HL-60 (cell line): ENCODE results near the gene ST8SIA4.

ENCODE experiments used
- DNase-seq, 2 experiments: peaks; one replicate each; pipeline ENCODE4 v3.0.0-alpha.2; 2010 to 2020; ENCODE audit warnings: low read depth in 1 of 2, low spot score in 1 of 2
- H3K27ac ChIP-seq: fragments of 250-450 bp; sonication (Bioruptor Pico); replicated peaks from 2 replicates; pipeline ENCODE4 v1.5.1; 2020; ENCODE audit warnings: mild to moderate bottlenecking, moderate library complexity
- H3K27me3 ChIP-seq: fragments of 250-450 bp; sonication (Bioruptor Pico); 2 replicates; pipeline ENCODE4 v1.5.1; 2021; ENCODE audit warnings: mild to moderate bottlenecking, moderate library complexity; ENCODE audit not compliant: insufficient read depth, poor library complexity, severe bottlenecking
- H3K4me3 ChIP-seq: replicated peaks from 2 replicates; pipeline ENCODE4 v1.5.1; 2011; ENCODE audit warnings: mild to moderate bottlenecking, control low read depth, low read length; ENCODE audit not compliant: insufficient read depth
- CTCF ChIP-seq: IDR thresholded peaks from one replicate; pipeline ENCODE4 v1.5.1; 2011; ENCODE audit warnings: low read length, control low read depth, inconsistent platforms; ENCODE audit not compliant: insufficient read depth
- GABPA ChIP-seq: IDR thresholded peaks from 2 replicates; pipeline ENCODE4 v1.6.1; 2012; ENCODE audit warnings: low read depth
- POLR2AphosphoS5 ChIP-seq: IDR thresholded peaks from 2 replicates; pipeline ENCODE4 v1.6.1; 2012; ENCODE audit warnings: low read depth
- REST ChIP-seq: IDR thresholded peaks from 2 replicates; pipeline ENCODE4 v1.6.1; 2012; ENCODE audit warnings: low read depth; ENCODE audit not compliant: insufficient replicate concordance
- SPI1 ChIP-seq: IDR thresholded peaks from 2 replicates; pipeline ENCODE4 v1.6.1; 2012; ENCODE audit warnings: low read depth, mild to moderate bottlenecking, borderline replicate concordance
- long read RNA-seq: library from polyadenylated mRNA; unstranded; transcript quantifications from one replicate; pipeline ENCODE4 v2.0.0, GENCODE V29; 2020

ST8SIA4 gene
- long read RNA-seq, full-length matches to known transcripts = 35 of 67 reads
- long read RNA-seq, partial matches to known transcripts = 8 of 67 reads
- long read RNA-seq, other reads (novel, unspliced or antisense) = 24 of 67 reads

GRCh38 chr5:100903039-100903887, at the start of gene ST8SIA4:
ST8SIA4 (minus strand) TSS chr5:100903282; CDS start chr5:100902955, 327 bp downstream.
- Histone ChIP-seq H3K27me3 (no peaks in the 10 kb centered on the region), H3K27ac (peak within 1 kb of the TSS; percentile 91), H3K4me3 (peak within 1 kb of the TSS; percentile 78)
- TF ChIP-seq REST = no peak
- TF ChIP-seq POLR2AphosphoS5 = peak; percentile 69
- peak in 1 of 2 experiments; percentile 91 for DNase-seq

- TF ChIP-seq POLR2AphosphoS5 (no peak), REST (no peak), CTCF (no peak), SPI1 (no peak), GABPA (no peak)
- H3K27me3 ChIP-seq = no peaks in the 10 kb centered on the region
- peak in 1 of 2 experiments; percentile 4 for DNase-seq
- H3K27ac ChIP-seq = no peak overlapping the region
- no peak overlapping the region for H3K4me3 ChIP-seq
Observed at GRCh38 chr5:100950985-100951384, 47.9 kb upstream of the ST8SIA4 start.

GRCh38 chr5:100913298-100913697, 10.2 kb upstream of the ST8SIA4 start:
- TF ChIP-seq SPI1 = no peak
- TF ChIP-seq REST = no peak
- TF ChIP-seq POLR2AphosphoS5 = no peak
- Histone ChIP-seq H3K4me3 (no peak overlapping the region), H3K27me3 (no peaks in the 10 kb centered on the region), H3K27ac (no peak overlapping the region)
- no peak for DNase-seq

GRCh38 chr5:100909034-100909433, 6.0 kb upstream of the ST8SIA4 start:
- H3K27me3 ChIP-seq = no peaks in the 10 kb centered on the region
- H3K27ac ChIP-seq = no peak overlapping the region
- no peak for DNase-seq
- no peak for TF ChIP-seq CTCF
- no peak for TF ChIP-seq GABPA
- H3K4me3 ChIP-seq = no peak overlapping the region
